Prostate gland (tissue), 2 donors: ENCODE data around the gene TECPR2. TPM values are rescaled to one million over a fixed set of nuclear protein-coding genes. Genes with fewer than 3 reads are reported as not detected.
"Not testable (repeated sequence)": the region's sequence is repeated elsewhere in the genome, so short reads cannot be mapped to it uniquely, and the experiment has no call there.

ENCODE experiments used
- DNase-seq: peaks from one replicate; pipeline ENCODE4 v3.0.0-alpha.2; 2019; ENCODE audit warnings: low spot score
- H3K27ac ChIP-seq, 2 donors: fragments of 200-600 bp; sonication (generic); 2 replicates each; pipeline ENCODE4 v1.5.1; 2017 to 2019
- H3K27me3 ChIP-seq: fragments of 200-600 bp; sonication (generic); replicated peaks from 2 replicates; pipeline ENCODE4 v1.5.1; 2019; ENCODE audit not compliant: insufficient read depth
- H3K36me3 ChIP-seq, 2 donors: fragments of 200-600 bp; sonication (generic); 1 replicate in 1 of 2; 2 replicates in 1 of 2; pipeline versions ENCODE4 v1.5.1 to v1.8.1; 2017 to 2019
- H3K4me1 ChIP-seq: fragments of 200-600 bp; sonication (generic); replicated peaks from 2 replicates; pipeline ENCODE4 v1.5.1; 2019
- H3K4me3 ChIP-seq, 2 donors: fragments of 200-600 bp; sonication (generic); 2 replicates each; pipeline ENCODE4 v1.5.1; 2017 to 2019
- H3K9me3 ChIP-seq: fragments of 200-600 bp; sonication (generic); 2 replicates; pipeline ENCODE4 v1.5.1; 2017
- POLR2A ChIP-seq: fragments of 450-650 bp; IDR thresholded peaks from one replicate; pipeline ENCODE4 v1.6.1; 2016; ENCODE audit warnings: antibody characterized with exemption, mild to moderate bottlenecking
- POLR2AphosphoS5 ChIP-seq: sonication (generic); formaldehyde crosslinking; IDR thresholded peaks from one replicate; pipeline ENCODE4 v1.6.1; 2017; ENCODE audit warnings: antibody characterized with exemption
- WGBS: methylation state at CpG from one replicate; pipeline ENCODE4 v1.1.5; 2018; 5-methylcytosine and 5-hydroxymethylcytosine counted together
- intact Hi-C: fragments of 100-400 bp; cut with DNase I; formaldehyde crosslinking; loops from one replicate; pipeline ENCODE4 v1.14.2; 2022
- total RNA-seq, 2 donors: library from RNA; depleted of rRNA; stranded (reverse); fragments of >200 nt; gene quantifications; one replicate each; pipeline ENCODE4 v1.1.0, GENCODE V29; 2016
- TF ChIP-seq, protein P1 (sequence below), 4 experiments: fragments of 200-600 bp in 2 of 4; fragments of 450-650 bp in 2 of 4; sonication (generic) in 2 of 4; IDR thresholded peaks; 1 replicate in 3 of 4; 2 replicates in 1 of 4; pipeline ENCODE4 v1.5.1; 2016 to 2019; ENCODE audit warnings: antibody characterized with exemption in 4 of 4, mild to moderate bottlenecking in 2 of 4, moderate library complexity in 2 of 4

Gene TECPR2
- total RNA-seq, 2 donors from 2014 or later = 12.9 to 45.0 TPM

DNA sequence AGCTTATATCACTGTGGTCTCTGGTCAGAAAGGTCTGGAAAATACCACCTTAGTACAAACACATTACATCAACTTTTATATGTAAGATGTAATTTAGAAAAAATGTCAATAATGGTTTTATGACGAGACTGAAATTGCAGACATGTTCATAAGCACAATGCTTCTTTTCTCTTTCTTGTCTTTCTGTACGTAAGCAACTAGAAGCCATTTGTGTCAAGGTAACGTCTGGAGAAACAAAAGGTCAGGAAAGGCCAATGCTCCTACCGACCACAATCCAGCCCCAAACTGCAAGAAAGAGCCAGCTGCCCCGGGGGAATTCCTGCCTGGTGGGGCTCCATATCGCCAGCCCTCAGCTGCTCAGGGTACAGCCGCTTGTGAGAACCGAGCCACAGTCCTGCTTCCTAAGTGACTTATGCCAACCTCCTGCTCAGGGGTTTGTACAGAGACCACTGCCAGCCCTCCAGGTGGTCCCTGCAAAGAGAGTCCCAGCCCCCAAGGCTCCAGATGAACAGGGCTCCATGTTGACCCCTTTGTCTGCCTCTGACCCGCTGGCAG, 36.9 kb upstream of the TECPR2 start:
- intact Hi-C loops = no loop called here
- no peak overlapping the region for H3K4me3 ChIP-seq
- no peaks in the 10 kb centered on the region for H3K27me3 ChIP-seq
- no peak for DNase-seq
- TF ChIP-seq, protein P1, sequence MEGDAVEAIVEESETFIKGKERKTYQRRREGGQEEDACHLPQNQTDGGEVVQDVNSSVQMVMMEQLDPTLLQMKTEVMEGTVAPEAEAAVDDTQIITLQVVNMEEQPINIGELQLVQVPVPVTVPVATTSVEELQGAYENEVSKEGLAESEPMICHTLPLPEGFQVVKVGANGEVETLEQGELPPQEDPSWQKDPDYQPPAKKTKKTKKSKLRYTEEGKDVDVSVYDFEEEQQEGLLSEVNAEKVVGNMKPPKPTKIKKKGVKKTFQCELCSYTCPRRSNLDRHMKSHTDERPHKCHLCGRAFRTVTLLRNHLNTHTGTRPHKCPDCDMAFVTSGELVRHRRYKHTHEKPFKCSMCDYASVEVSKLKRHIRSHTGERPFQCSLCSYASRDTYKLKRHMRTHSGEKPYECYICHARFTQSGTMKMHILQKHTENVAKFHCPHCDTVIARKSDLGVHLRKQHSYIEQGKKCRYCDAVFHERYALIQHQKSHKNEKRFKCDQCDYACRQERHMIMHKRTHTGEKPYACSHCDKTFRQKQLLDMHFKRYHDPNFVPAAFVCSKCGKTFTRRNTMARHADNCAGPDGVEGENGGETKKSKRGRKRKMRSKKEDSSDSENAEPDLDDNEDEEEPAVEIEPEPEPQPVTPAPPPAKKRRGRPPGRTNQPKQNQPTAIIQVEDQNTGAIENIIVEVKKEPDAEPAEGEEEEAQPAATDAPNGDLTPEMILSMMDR (IDR thresholded peaks at IDR 0.05) = no peak
- TF ChIP-seq POLR2A = no peak
- no peak for TF ChIP-seq POLR2AphosphoS5
- H3K9me3 ChIP-seq = no peaks in the 10 kb centered on the region
- H3K36me3 ChIP-seq = no peaks in the 10 kb centered on the region
- H3K4me1 ChIP-seq = no peaks in the 10 kb centered on the region
- WGBS = 76% methylated on average over 9 of the region's 9 CpGs
- H3K27ac ChIP-seq = no peak overlapping the region

DNA sequence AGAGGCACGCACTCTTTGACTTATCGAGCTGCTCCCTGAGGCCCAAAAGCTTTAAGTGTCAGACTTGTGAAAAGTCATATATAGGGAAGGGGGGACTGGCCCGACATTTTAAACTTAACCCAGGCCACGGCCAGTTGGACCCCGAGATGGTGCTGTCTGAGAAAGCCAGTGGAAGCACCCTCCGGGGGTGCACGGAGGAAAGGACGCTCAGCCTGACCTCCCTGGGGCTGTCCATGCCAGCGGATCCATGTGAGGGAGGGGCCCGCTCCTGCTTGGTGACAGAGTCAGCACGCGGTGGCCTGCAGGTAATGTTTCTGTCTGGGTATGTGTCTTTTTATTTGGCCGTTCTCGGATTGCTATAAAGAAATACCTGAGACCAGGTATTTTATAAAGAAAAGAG, 36.2 kb upstream of the TECPR2 start:
- no peak for DNase-seq
- H3K9me3 ChIP-seq = no peaks in the 10 kb centered on the region
- no peak overlapping the region for H3K4me3 ChIP-seq
- H3K4me1 ChIP-seq = no peaks in the 10 kb centered on the region
- intact Hi-C loops = no loop called here
- WGBS = 89% methylated on average over 14 of the region's 14 CpGs
- no peaks in the 10 kb centered on the region for H3K36me3 ChIP-seq
- H3K27ac ChIP-seq = no peak overlapping the region
- no peaks in the 10 kb centered on the region for H3K27me3 ChIP-seq
- TF ChIP-seq POLR2AphosphoS5 = no peak
- TF ChIP-seq, protein P1 (IDR thresholded peaks at IDR 0.05) = no peak

DNA sequence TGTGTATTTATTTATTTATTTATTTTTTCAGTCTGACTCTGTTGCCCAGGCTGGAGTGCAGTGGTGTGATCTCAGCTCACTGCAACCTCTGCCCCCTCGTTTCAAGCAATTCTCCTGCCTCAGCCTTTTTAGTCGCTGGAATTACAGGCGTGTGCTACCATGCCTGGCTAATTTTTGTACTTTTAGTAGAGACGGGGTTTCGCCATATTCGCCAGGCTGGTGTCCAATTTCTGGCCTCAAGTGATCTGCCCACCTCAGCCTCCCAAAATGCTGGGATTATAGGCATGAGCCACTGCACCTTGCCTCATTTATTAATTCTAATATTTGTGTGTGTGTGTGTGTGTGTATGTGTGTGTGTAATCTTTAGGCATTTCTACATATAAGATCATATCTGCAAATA, 33.4 kb upstream of the TECPR2 start:
- DNase-seq, H3K27ac ChIP-seq, intact Hi-C loops, H3K27me3 ChIP-seq, H3K36me3 ChIP-seq, H3K9me3 ChIP-seq, H3K4me3 ChIP-seq, H3K4me1 ChIP-seq: not testable (repeated sequence)
- WGBS = 88% methylated on average over 6 of the region's 6 CpGs

DNA sequence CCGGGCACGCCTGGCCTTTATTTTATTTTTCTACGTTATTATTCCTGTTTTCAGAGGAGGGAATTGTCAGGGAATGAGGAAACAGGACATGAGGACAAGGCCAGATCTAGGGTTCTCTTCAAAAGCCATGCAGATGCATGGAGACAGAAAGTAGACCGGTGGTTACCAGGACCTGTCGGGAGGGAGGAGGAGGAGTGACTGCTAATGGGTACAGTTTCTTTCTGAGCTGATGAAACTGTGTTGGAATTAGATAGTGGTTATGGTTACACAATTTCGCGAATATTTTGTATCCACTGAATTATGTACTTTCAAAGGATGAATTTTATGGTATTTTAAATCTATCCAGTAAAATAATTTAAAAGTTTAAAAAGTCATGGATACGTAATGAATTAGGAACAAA, 31.9 kb upstream of the TECPR2 start:
- Histone ChIP-seq H3K36me3 (no peaks in the 10 kb centered on the region), H3K4me1 (no peaks in the 10 kb centered on the region), H3K27ac (no peak overlapping the region), H3K4me3 (no peak overlapping the region), H3K27me3 (no peaks in the 10 kb centered on the region), H3K9me3 (no peaks in the 10 kb centered on the region)
- WGBS = 95% methylated on average over 8 of the region's 8 CpGs
- no peak for DNase-seq
- TF ChIP-seq POLR2A (no peak), POLR2AphosphoS5 (no peak)
- TF ChIP-seq, protein P1 (IDR thresholded peaks at IDR 0.05) = no peak
- intact Hi-C loops = no loop called here

DNA sequence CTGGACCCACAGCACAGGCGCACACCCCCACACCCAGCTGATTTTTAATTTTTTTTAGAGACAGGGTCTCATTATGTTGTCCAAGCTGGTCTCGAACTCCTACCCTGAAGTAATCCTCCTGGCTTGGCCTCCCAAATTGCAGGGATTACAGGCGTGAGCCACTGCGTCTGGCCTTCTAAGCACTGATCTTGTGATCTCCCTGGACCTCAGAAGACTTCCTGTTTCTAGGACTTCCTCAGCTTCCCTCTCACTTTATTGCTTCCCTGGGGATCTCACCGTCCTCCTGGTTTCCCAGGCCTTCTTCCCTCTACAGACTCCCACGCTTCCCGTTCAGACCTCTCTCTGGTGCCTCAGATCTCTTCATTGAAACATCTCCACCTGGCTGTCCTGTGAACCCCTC, 29.4 kb upstream of the TECPR2 start:
- TF ChIP-seq POLR2A (no peak), POLR2AphosphoS5 (no peak)
- TF ChIP-seq, protein P1 (IDR thresholded peaks at IDR 0.05) = no peak
- Histone ChIP-seq H3K4me3 (no peak overlapping the region), H3K9me3 (no peaks in the 10 kb centered on the region), H3K4me1 (no peaks in the 10 kb centered on the region), H3K27me3 (no peaks in the 10 kb centered on the region), H3K36me3 (no peaks in the 10 kb centered on the region), H3K27ac (no peak overlapping the region)
- DNase-seq = no peak
- intact Hi-C loops = no loop called here
- WGBS = 83% methylated on average over 7 of the region's 7 CpGs
